IMR-90 (cell line): Measurements from ENCODE around the gene S1PR4. TPM values are rescaled to one million over a fixed set of nuclear protein-coding genes. Genes with fewer than 3 reads are reported as not detected.
A peak's percentile ranks its signal among the peaks of the same experiment; 100 is the strongest.

ENCODE experiments used
- ATAC-seq: fragments of 200-7000 bp; cut with Tn5 transposase; 2 replicates; pipeline ENCODE4 v1.9.1; 2020; ENCODE audit warnings: low read depth, mild to moderate bottlenecking, moderate library complexity
- BruUV-seq: library from RNA; stranded (reverse); fragments of 400-500 nt; replicated peaks from 2 replicates; lab custom pipeline; 2021; lab: Mats Ljungman, UMichigan
- CTCF ChIA-PET: fragments of 300-600 bp; formaldehyde crosslinking; extraction: SDS; loops from one replicate; lab custom pipeline; 2021; ENCODE audit warnings: antibody characterized with exemption; lab: Yijun Ruan, JAX
- POLR2A ChIA-PET: fragments of 300-600 bp; sonication (Branson Sonifier 250); formaldehyde crosslinking; loops from one replicate; lab custom pipeline; 2022; ENCODE audit warnings: antibody characterized with exemption; ENCODE audit not compliant: unreplicated experiment; lab: Charles Lee
- DNase-seq: peaks from one replicate; pipeline ENCODE4 v3.0.0; 2013
- H2AFZ ChIP-seq: replicated peaks from 2 replicates; pipeline ENCODE3; 2013; ENCODE audit warnings: low read length, mild to moderate bottlenecking; ENCODE audit not compliant: poor library complexity
- H2AK5ac ChIP-seq: 2 replicates; pipeline ENCODE4 v1.6.1; 2013; ENCODE audit warnings: low read depth, low read length, inconsistent platforms
- H2AK9ac ChIP-seq: replicated peaks from 2 replicates; pipeline ENCODE3; 2013; ENCODE audit warnings: mild to moderate bottlenecking, low read depth, low read length, moderate library complexity; ENCODE audit not compliant: poor library complexity
- H2BK120ac ChIP-seq: 2 replicates; pipeline ENCODE4 v1.6.1; 2013; ENCODE audit warnings: low read depth, low read length, inconsistent platforms
- H2BK15ac ChIP-seq: 3 replicates; pipeline ENCODE4 v1.6.1; 2013; ENCODE audit warnings: low read depth, low read length, inconsistent platforms
- H2BK20ac ChIP-seq: 2 replicates; pipeline ENCODE4 v1.6.1; 2013; ENCODE audit warnings: low read depth, mild to moderate bottlenecking, inconsistent platforms, low read length, moderate library complexity
- H2BK5ac ChIP-seq: 2 replicates; pipeline ENCODE4 v1.6.1; 2013; ENCODE audit warnings: mild to moderate bottlenecking, low read depth, low read length, inconsistent platforms; ENCODE audit not compliant: poor library complexity, severe bottlenecking
- H3K14ac ChIP-seq: replicated peaks from 2 replicates; pipeline ENCODE4 v1.6.1; 2013; ENCODE audit warnings: low read depth, low read length, inconsistent platforms
- H3K18ac ChIP-seq: 2 replicates; pipeline ENCODE4 v1.6.1; 2013; ENCODE audit warnings: low read depth, low read length, control low read depth
- H3K23ac ChIP-seq: 2 replicates; pipeline ENCODE4 v1.6.1; 2013; ENCODE audit warnings: low read depth, low read length, inconsistent platforms
- H3K27ac ChIP-seq: 2 replicates; pipeline ENCODE4 v1.5.1; 2013; ENCODE audit warnings: mild to moderate bottlenecking, control low read depth, low read length; ENCODE audit not compliant: insufficient read depth
- H3K27me3 ChIP-seq: 2 replicates; pipeline ENCODE4 v1.6.1; 2013; ENCODE audit warnings: low read length; ENCODE audit not compliant: control insufficient read depth, insufficient read depth
- H3K36me3 ChIP-seq: 2 replicates; pipeline ENCODE4 v1.6.1; 2013; ENCODE audit warnings: low read length, mixed read lengths; ENCODE audit not compliant: control insufficient read depth, insufficient read depth
- H3K4ac ChIP-seq: 2 replicates; pipeline ENCODE4 v1.6.1; 2013; ENCODE audit warnings: low read depth, low read length, inconsistent platforms
- H3K4me1 ChIP-seq: 2 replicates; pipeline ENCODE4 v1.6.1; 2013; ENCODE audit warnings: low read length, mixed read lengths; ENCODE audit not compliant: control insufficient read depth, insufficient read depth
- H3K4me2 ChIP-seq: 2 replicates; pipeline ENCODE4 v1.6.1; 2013; ENCODE audit warnings: low read depth, mild to moderate bottlenecking, control low read depth, low read length, moderate library complexity
- H3K4me3 ChIP-seq: 2 replicates; pipeline ENCODE4 v1.5.1; 2013; ENCODE audit warnings: low read depth, mild to moderate bottlenecking, control low read depth, low read length, moderate library complexity; ENCODE audit not compliant: insufficient read depth
- H3K56ac ChIP-seq: 2 replicates; pipeline ENCODE4 v1.6.1; 2013; ENCODE audit warnings: low read length, inconsistent platforms; ENCODE audit not compliant: insufficient read depth; ENCODE audit errors: extremely low read depth
- H3K79me1 ChIP-seq, 2 experiments: 2 replicates each; pipeline ENCODE4 v1.6.1; 2013; ENCODE audit warnings: low read length in 2 of 2, inconsistent platforms in 1 of 2, low read depth in 1 of 2
- H3K9ac ChIP-seq: 2 replicates; pipeline ENCODE4 v1.6.1; 2013; ENCODE audit warnings: low read depth, low read length, control low read depth
- H3K9me1 ChIP-seq: 2 replicates; pipeline ENCODE4 v1.6.1; 2013; ENCODE audit warnings: low read length, inconsistent platforms; ENCODE audit not compliant: insufficient read depth
- H3K9me3 ChIP-seq: 2 replicates; pipeline ENCODE4 v1.6.1; 2013; ENCODE audit warnings: low read length; ENCODE audit not compliant: control insufficient read depth, insufficient read depth
- H4K20me1 ChIP-seq: 2 replicates; pipeline ENCODE4 v1.6.1; 2013; ENCODE audit warnings: low read length, inconsistent platforms; ENCODE audit not compliant: insufficient read depth
- H4K5ac ChIP-seq: 2 replicates; pipeline ENCODE4 v1.6.1; 2013; ENCODE audit warnings: mild to moderate bottlenecking, low read depth, low read length, control low read depth
- H4K8ac ChIP-seq, 2 experiments: 2 replicates each; pipeline ENCODE4 v1.6.1; 2013; ENCODE audit warnings: low read depth in 2 of 2, low read length in 2 of 2, control low read depth in 1 of 2, inconsistent platforms in 1 of 2
- H4K91ac ChIP-seq: 2 replicates; pipeline ENCODE4 v1.6.1; 2013; ENCODE audit warnings: low read depth, low read length, inconsistent platforms; ENCODE audit not compliant: insufficient read depth
- CEBPB ChIP-seq: IDR thresholded peaks from 2 replicates; pipeline ENCODE4 v1.6.1; 2012; ENCODE audit warnings: low read depth, low read length, improper control_type of control experiment
- CHD1 ChIP-seq: IDR thresholded peaks from 2 replicates; pipeline ENCODE4 v1.6.1; 2012; ENCODE audit warnings: low read depth, low read length, improper control_type of control experiment
- MAFK ChIP-seq: IDR thresholded peaks from 2 replicates; pipeline ENCODE4 v1.6.1; 2012; ENCODE audit warnings: low read depth, low read length, improper control_type of control experiment
- MAZ ChIP-seq: IDR thresholded peaks from 2 replicates; pipeline ENCODE4 v1.6.1; 2012; ENCODE audit warnings: low read depth, mild to moderate bottlenecking, low read length, improper control_type of control experiment, moderate library complexity, borderline replicate concordance
- NFE2L2 ChIP-seq: fragments of 150-350 bp; IDR thresholded peaks from 2 replicates; pipeline ENCODE4 v1.6.1; 2016; ENCODE audit warnings: low read depth, mild to moderate bottlenecking, low read length
- RAD21 ChIP-seq: IDR thresholded peaks from 2 replicates; pipeline ENCODE4 v1.6.1; 2012; ENCODE audit warnings: low read length, improper control_type of control experiment
- RCOR1 ChIP-seq: IDR thresholded peaks from 2 replicates; pipeline ENCODE4 v1.6.1; 2012; ENCODE audit warnings: mild to moderate bottlenecking, low read length, improper control_type of control experiment; ENCODE audit not compliant: insufficient replicate concordance
- RFX5 ChIP-seq: IDR thresholded peaks from 2 replicates; pipeline ENCODE4 v1.8.0; 2012; ENCODE audit warnings: low read depth, mild to moderate bottlenecking, low read length, moderate library complexity
- WGBS, 2 experiments: methylation state at CpG; one replicate each; pipeline versions ENCODE4 v1.1.5 to v1.1.7; 2013; ENCODE audit warnings: missing lambda C conversion rate in 2 of 2; ENCODE audit not compliant: insufficient read length in 1 of 2; ENCODE audit errors: extremely low coverage in 2 of 2; 5-methylcytosine and 5-hydroxymethylcytosine counted together
- dilution Hi-C: fragments of 300-500 bp; cut with HindIII; formaldehyde crosslinking; loops from one replicate; pipeline ENCODE4 v1.14.3; 2018; ENCODE audit warnings: low sequenced_read_pairs; ENCODE audit not compliant: unreplicated experiment
- in situ Hi-C: fragments of 300-500 bp; cut with MboI; formaldehyde crosslinking; loops from 3 replicates; pipeline ENCODE4 v1.14.3; 2019; ENCODE audit warnings: low sequenced_read_pairs, inconsistent platforms, mixed read lengths
- intact Hi-C: fragments of 100-400 bp; cut with micrococcal nuclease; formaldehyde crosslinking; loops from 2 replicates; pipeline ENCODE4 v1.10.0; 2022
- polyA plus RNA-seq, 3 experiments: library from polyadenylated mRNA; depleted of rRNA; stranded (reverse); fragments of >200 nt; gene quantifications; 2 replicates each; pipeline ENCODE4 v1.2.3, GENCODE V29; 2012; ENCODE audit warnings: low replicate concordance in 1 of 3
- total RNA-seq: library from RNA; depleted of rRNA; stranded (reverse); fragments of >200 nt; gene quantifications from 2 replicates; pipeline ENCODE4 v1.2.3, GENCODE V29; 2012
- TF ChIP-seq, protein P1 (sequence below): fragments of 150-350 bp; IDR thresholded peaks from 2 replicates; pipeline ENCODE4 v1.6.1; 2016; ENCODE audit warnings: low read depth, mild to moderate bottlenecking, low read length, moderate library complexity, borderline replicate concordance
- TF ChIP-seq, protein P2 (sequence below): conservative IDR thresholded peaks from 2 replicates; pipeline ENCODE4 v1.5.1; 2012; ENCODE audit warnings: mild to moderate bottlenecking, low read depth, low read length, improper control_type of control experiment
- TF ChIP-seq, protein P3 (sequence below): fragments of 150-350 bp; IDR thresholded peaks from 2 replicates; pipeline ENCODE4 v1.6.1; 2017; ENCODE audit warnings: mild to moderate bottlenecking, antibody characterized with exemption, low read length, low read depth

The S1PR4 gene
- total and polyA plus RNA-seq, 2 of the 4 experiments (the other 2 are of a cell fraction): not detected

DNA sequence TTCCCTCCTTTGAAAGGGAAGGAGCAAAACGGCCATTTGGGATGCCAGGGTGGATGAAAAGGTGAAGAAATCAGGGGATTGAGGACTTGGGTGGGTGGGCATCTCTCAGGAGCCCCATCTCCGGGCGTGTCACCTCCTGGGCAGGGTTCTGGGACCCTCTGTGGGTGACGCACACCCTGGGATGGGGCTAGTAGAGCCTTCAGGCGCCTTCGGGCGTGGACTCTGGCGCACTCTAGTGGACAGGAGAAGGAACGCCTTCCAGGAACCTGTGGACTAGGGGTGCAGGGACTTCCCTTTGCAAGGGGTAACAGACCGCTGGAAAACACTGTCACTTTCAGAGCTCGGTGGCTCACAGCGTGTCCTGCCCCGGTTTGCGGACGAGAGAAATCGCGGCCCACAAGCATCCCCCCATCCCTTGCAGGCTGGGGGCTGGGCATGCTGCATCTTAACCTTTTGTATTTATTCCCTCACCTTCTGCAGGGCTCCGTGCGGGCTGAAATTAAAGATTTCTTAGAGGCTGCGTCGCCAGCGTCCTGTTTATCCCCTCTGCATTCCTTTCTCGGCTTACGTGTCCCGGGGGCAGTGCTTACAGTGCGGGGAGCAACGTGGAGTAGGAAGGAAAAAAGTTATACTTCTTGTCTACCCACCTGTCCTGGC is 15.2 kb upstream of the S1PR4 start (continued):
- TF ChIP-seq, protein P1, sequence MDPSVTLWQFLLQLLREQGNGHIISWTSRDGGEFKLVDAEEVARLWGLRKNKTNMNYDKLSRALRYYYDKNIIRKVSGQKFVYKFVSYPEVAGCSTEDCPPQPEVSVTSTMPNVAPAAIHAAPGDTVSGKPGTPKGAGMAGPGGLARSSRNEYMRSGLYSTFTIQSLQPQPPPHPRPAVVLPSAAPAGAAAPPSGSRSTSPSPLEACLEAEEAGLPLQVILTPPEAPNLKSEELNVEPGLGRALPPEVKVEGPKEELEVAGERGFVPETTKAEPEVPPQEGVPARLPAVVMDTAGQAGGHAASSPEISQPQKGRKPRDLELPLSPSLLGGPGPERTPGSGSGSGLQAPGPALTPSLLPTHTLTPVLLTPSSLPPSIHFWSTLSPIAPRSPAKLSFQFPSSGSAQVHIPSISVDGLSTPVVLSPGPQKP: no peak
- TF ChIP-seq RAD21: peak; percentile 96

DNA sequence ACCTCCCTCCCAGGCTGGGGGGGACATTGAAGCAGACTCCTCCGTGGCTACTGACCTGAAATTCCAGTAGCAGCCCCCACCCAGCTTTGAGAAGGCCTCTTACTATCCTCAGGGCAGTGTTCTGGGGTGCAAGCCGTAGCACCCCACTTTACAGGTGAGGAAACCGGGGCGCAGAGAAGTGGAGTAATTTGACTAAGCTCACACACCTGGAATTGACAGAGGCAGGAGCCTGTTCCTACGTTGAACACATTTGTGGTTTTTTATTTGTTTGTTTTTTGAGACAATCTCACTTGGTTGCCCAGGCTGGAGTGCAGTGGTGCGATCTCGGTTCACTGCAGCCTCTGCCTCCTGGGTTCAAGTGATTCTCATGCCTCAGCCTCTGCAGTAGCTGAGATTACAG is 14.6 kb upstream of the S1PR4 start:
- H3K23ac ChIP-seq: no peak overlapping the region
- H4K91ac ChIP-seq: no peak overlapping the region
- CTCF ChIA-PET: interaction anchor here (1.1 kb wide), 1 partner anchor 214 kb away, joined by 4 read pairs; no protein-coding TSS in a partner anchor
- no TSS peak for BruUV-seq
- H3K27ac ChIP-seq: no peak overlapping the region
- no peaks in the 10 kb centered on the region for H3K36me3 ChIP-seq
- H2BK120ac ChIP-seq: no peak overlapping the region; the same call in 1 of the 2 replicates
- no peaks in the 10 kb centered on the region for H4K20me1 ChIP-seq
- no peak overlapping the region for H2AK5ac ChIP-seq
- DNase-seq: no peak
- no peaks in the 10 kb centered on the region for H3K27me3 ChIP-seq
- no peak overlapping the region for H2BK15ac ChIP-seq
- no peak overlapping the region for H3K9ac ChIP-seq
- peak overlapping the region; percentile 91 for H2AFZ ChIP-seq
- ATAC-seq: no peak
- peak overlapping the region; percentile 55 for H2AK9ac ChIP-seq
- no peak overlapping the region for H3K4me2 ChIP-seq
- no peak overlapping the region for H2BK5ac ChIP-seq
- H3K56ac ChIP-seq: no peak overlapping the region
- H3K9me1 ChIP-seq: no peaks in the 10 kb centered on the region
- no CpG with 5 or more reads among the region's 7 CpGs for WGBS, 2 experiments
- POLR2A ChIA-PET: no interaction called here
- H3K18ac ChIP-seq: no peak overlapping the region
- dilution Hi-C loops (no loop called here), intact Hi-C loops (loop anchor here (1.0 kb wide), 4 partner anchors 35 to 208 kb away; no protein-coding TSS in a partner anchor), in situ Hi-C loops (loop anchor here (5.0 kb wide), 1 partner anchor 207 kb away; no protein-coding TSS in a partner anchor)
- H3K4me1 ChIP-seq: no peaks in the 10 kb centered on the region; the same call in 1 of the 2 replicates
- no peak overlapping the region for H3K4me3 ChIP-seq
- H4K5ac ChIP-seq: no peak overlapping the region
- no peaks in the 10 kb centered on the region for H3K79me1 ChIP-seq
- no peak overlapping the region for H3K14ac ChIP-seq
- H3K4ac ChIP-seq: no peak overlapping the region
- H4K8ac ChIP-seq: no peak overlapping the region
- H2BK20ac ChIP-seq: no peak overlapping the region
- H3K9me3 ChIP-seq: peaks cover 4% of the 10 kb centered on the region; the same call in 1 of the 2 replicates
- TF ChIP-seq CHD1 (no peak), CEBPB (no peak), RCOR1 (no peak), NFE2L2 (no peak), RAD21 (no peak), RFX5 (no peak), MAZ (no peak), MAFK (no peak)
- TF ChIP-seq, protein P2, sequence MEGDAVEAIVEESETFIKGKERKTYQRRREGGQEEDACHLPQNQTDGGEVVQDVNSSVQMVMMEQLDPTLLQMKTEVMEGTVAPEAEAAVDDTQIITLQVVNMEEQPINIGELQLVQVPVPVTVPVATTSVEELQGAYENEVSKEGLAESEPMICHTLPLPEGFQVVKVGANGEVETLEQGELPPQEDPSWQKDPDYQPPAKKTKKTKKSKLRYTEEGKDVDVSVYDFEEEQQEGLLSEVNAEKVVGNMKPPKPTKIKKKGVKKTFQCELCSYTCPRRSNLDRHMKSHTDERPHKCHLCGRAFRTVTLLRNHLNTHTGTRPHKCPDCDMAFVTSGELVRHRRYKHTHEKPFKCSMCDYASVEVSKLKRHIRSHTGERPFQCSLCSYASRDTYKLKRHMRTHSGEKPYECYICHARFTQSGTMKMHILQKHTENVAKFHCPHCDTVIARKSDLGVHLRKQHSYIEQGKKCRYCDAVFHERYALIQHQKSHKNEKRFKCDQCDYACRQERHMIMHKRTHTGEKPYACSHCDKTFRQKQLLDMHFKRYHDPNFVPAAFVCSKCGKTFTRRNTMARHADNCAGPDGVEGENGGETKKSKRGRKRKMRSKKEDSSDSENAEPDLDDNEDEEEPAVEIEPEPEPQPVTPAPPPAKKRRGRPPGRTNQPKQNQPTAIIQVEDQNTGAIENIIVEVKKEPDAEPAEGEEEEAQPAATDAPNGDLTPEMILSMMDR: no peak
- TF ChIP-seq, protein P3, sequence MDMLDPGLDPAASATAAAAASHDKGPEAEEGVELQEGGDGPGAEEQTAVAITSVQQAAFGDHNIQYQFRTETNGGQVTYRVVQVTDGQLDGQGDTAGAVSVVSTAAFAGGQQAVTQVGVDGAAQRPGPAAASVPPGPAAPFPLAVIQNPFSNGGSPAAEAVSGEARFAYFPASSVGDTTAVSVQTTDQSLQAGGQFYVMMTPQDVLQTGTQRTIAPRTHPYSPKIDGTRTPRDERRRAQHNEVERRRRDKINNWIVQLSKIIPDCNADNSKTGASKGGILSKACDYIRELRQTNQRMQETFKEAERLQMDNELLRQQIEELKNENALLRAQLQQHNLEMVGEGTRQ: no peak
